Gastrocnemius medialis (tissue), 4 donors: ENCODE results near the gene ARPC3. TPM values are rescaled to one million over a fixed set of nuclear protein-coding genes. Genes with fewer than 3 reads are reported as not detected.
A peak's percentile ranks its signal among the peaks of the same experiment; 100 is the strongest.

ENCODE experiments used
- ATAC-seq, 2 donors: fragments of 150-250 bp; one replicate each; pipeline ENCODE4 v1.9.1; 2016
- DNase-seq, 2 donors: peaks; one replicate each; pipeline ENCODE4 v3.0.0-alpha.2; 2019
- H3K27ac ChIP-seq, 4 donors: fragments of 200-600 bp; sonication (generic); 1 replicate in 1 of 4; 2 replicates in 3 of 4; pipeline ENCODE4 v1.5.1; 2016 to 2018; ENCODE audit warnings: mild to moderate bottlenecking in 2 of 4, moderate library complexity in 1 of 4
- H3K27me3 ChIP-seq, 3 donors: fragments of 200-600 bp; sonication (generic) in 2 of 3; 1 replicate in 1 of 3; 2 replicates in 2 of 3; pipeline versions ENCODE4 v1.5.1 to v1.6.0; 2016 to 2019; ENCODE audit warnings: mild to moderate bottlenecking in 1 of 3, moderate library complexity in 1 of 3
- H3K36me3 ChIP-seq, 2 donors: fragments of 200-600 bp; sonication (generic) in 1 of 2; one replicate each; pipeline ENCODE4 v1.5.1; 2017 to 2018
- H3K4me1 ChIP-seq, 2 donors: fragments of 200-600 bp; sonication (generic) in 1 of 2; one replicate each; pipeline ENCODE4 v1.5.1; 2016 to 2017; ENCODE audit warnings: mild to moderate bottlenecking in 2 of 2
- H3K4me3 ChIP-seq, 4 donors: fragments of 200-600 bp; sonication (generic) in 3 of 4; 1 replicate in 1 of 4; 2 replicates in 3 of 4; pipeline ENCODE4 v1.5.1; 2016 to 2019; ENCODE audit warnings: mild to moderate bottlenecking in 2 of 4
- H3K9me3 ChIP-seq, 3 donors: fragments of 200-600 bp; sonication (generic) in 2 of 3; 1 replicate in 1 of 3; 2 replicates in 2 of 3; pipeline ENCODE4 v1.5.1; 2016 to 2019
- CTCF ChIP-seq, 5 experiments: fragments of 450-650 bp in 3 of 5; fragments of 200-600 bp in 2 of 5; sonication (generic) in 2 of 5; IDR thresholded peaks in 4 of 5; conservative IDR thresholded peaks in 1 of 5; 1 replicate in 4 of 5; 2 replicates in 1 of 5; pipeline ENCODE4 v1.5.1; 2016 to 2019; ENCODE audit warnings: antibody characterized with exemption in 5 of 5, mild to moderate bottlenecking in 3 of 5, moderate library complexity in 3 of 5
- POLR2A ChIP-seq, 2 donors: fragments of 450-650 bp; IDR thresholded peaks; one replicate each; pipeline ENCODE4 v1.6.1; 2017; ENCODE audit warnings: antibody characterized with exemption in 2 of 2, mild to moderate bottlenecking in 2 of 2, moderate library complexity in 2 of 2
- in situ Hi-C, 4 donors: fragments of 200-750 bp; cut with MboI; loops; one replicate each; pipeline versions ENCODE4 v1.15.0 to v1.8.0; 2017; ENCODE audit warnings: low sequenced_read_pairs in 4 of 4
- intact Hi-C: fragments of 100-400 bp; cut with DNase I; formaldehyde crosslinking; loops from one replicate; pipeline ENCODE4 v1.15.1; 2023; ENCODE audit warnings: low total_unique reads
- total RNA-seq, 4 donors: library from RNA; depleted of rRNA; stranded (reverse); fragments of >200 nt; gene quantifications; one replicate each; pipeline versions ENCODE4 v1.1.0 to v1.2.3, GENCODE V29; 2016

Gene ARPC3
- total RNA-seq, 4 donors from 2014 or later = 170 to 327 (median 213) TPM

GRCh38 chr12:110458756-110459155 lies 8.6 kb upstream of the ARPC3 start:
- Histone ChIP-seq H3K4me1 (peaks cover 5 to 6% of the 10 kb centered on the region in 2 donors), H3K36me3 (peaks cover 0 to 52% of the 10 kb centered on the region in 2 donors), H3K27ac (no peak overlapping the region), H3K27me3 (no peaks in the 10 kb centered on the region), H3K9me3 (no peaks in the 10 kb centered on the region), H3K4me3 (no peak overlapping the region)
- DNase-seq (no peak), ATAC-seq (no peak)
- intact Hi-C loops (no loop called here), in situ Hi-C loops (loop anchor here in 3 of 4 donors (10.0 to 25.0 kb wide), 3 partner anchors 46 to 426 kb away; partner anchors contain the start of genes CCDC63 (in 1 of the 3), RAD9B (in 1 of the 3) and VPS29 (in 1 of the 3))
- no peak for TF ChIP-seq CTCF (IDR thresholded peaks at IDR 0.05 in 4 of 5, conservative IDR thresholded peaks at IDR 0.05 in 1 of 5)
- no peak for TF ChIP-seq POLR2A (IDR thresholded peaks at IDR 0.05)

GRCh38 chr12:110453569-110454296 lies 3.6 kb upstream of the ARPC3 start:
- intact Hi-C loops (loop anchor here (5.0 kb wide), 1 partner anchor 434 kb away; no protein-coding TSS in a partner anchor), in situ Hi-C loops (loop anchor here in 3 of 4 donors (10.0 to 25.0 kb wide), 3 partner anchors 51 to 431 kb away; partner anchors contain the start of genes CCDC63 (in 1 of the 3), RAD9B (in 1 of the 3) and VPS29 (in 1 of the 3))
- Histone ChIP-seq H3K4me3 (no peak overlapping the region), H3K27ac (no peak overlapping the region), H3K27me3 (no peaks in the 10 kb centered on the region), H3K9me3 (no peaks in the 10 kb centered on the region), H3K36me3 (peaks cover 0 to 39% of the 10 kb centered on the region in 2 donors), H3K4me1 (peaks cover 12 to 13% of the 10 kb centered on the region in 2 donors)
- TF ChIP-seq POLR2A (IDR thresholded peaks at IDR 0.05) (no peak), CTCF (IDR thresholded peaks at IDR 0.05 in 4 of 5, conservative IDR thresholded peaks at IDR 0.05 in 1 of 5) (no peak)
- ATAC-seq (no peak), DNase-seq (no peak)

- peak overlapping the region in 3 of 4 donors; percentile 89 to 97 (median 90) for H3K27ac ChIP-seq
- intact Hi-C loops (loop anchor here (5.0 kb wide), 1 partner anchor 436 kb away; no protein-coding TSS in a partner anchor), in situ Hi-C loops (loop anchor here in 3 of 4 donors (10.0 to 25.0 kb wide), 3 partner anchors 54 to 434 kb away; partner anchors contain the start of genes CCDC63 (in 1 of the 3), RAD9B (in 1 of the 3) and VPS29 (in 1 of the 3))
- no peak for TF ChIP-seq POLR2A (IDR thresholded peaks at IDR 0.05)
- TF ChIP-seq CTCF (IDR thresholded peaks at IDR 0.05 in 4 of 5, conservative IDR thresholded peaks at IDR 0.05 in 1 of 5) = no peak
- H3K4me3 ChIP-seq = no peak overlapping the region
- no peaks in the 10 kb centered on the region for H3K27me3 ChIP-seq
- peaks cover 12 to 13% of the 10 kb centered on the region in 2 donors for H3K4me1 ChIP-seq
- H3K9me3 ChIP-seq = no peaks in the 10 kb centered on the region
- ATAC-seq (no peak), DNase-seq (no peak)
- H3K36me3 ChIP-seq = peaks cover 0 to 29% of the 10 kb centered on the region in 2 donors
These were observed 1.1 kb upstream of the ARPC3 start for GRCh38 chr12:110451263-110451662.

GRCh38 chr12:110444455-110444854 lies 5.7 kb downstream of the ARPC3 start:
- H3K27ac ChIP-seq = no peak overlapping the region
- TF ChIP-seq CTCF (IDR thresholded peaks at IDR 0.05 in 4 of 5, conservative IDR thresholded peaks at IDR 0.05 in 1 of 5) (no peak), POLR2A (IDR thresholded peaks at IDR 0.05) (no peak)
- no peak overlapping the region for H3K4me3 ChIP-seq
- in situ Hi-C loops = no loop called here
- intact Hi-C loops = no loop called here
- no peak for ATAC-seq
- peaks cover 6 to 7% of the 10 kb centered on the region in 2 donors for H3K4me1 ChIP-seq
- DNase-seq = no peak
- no peaks in the 10 kb centered on the region for H3K27me3 ChIP-seq
- H3K9me3 ChIP-seq = no peaks in the 10 kb centered on the region
- H3K36me3 ChIP-seq = peaks cover 0 to 59% of the 10 kb centered on the region in 2 donors
